H9 (cell line): ENCODE results near the gene PFKFB2. TPM values are rescaled to one million over a fixed set of nuclear protein-coding genes. Genes with fewer than 3 reads are reported as not detected.

Experiments used
- DNase-seq: peaks from one replicate; pipeline ENCODE4 v3.0.0-alpha.2; 2017
- H2AFZ ChIP-seq: one replicate; pipeline ENCODE4 v1.6.1; 2013; ENCODE audit warnings: mild to moderate bottlenecking, low read length, control low read depth, moderate library complexity
- H2AK5ac ChIP-seq: 2 replicates; pipeline ENCODE4 v1.6.1; 2013; ENCODE audit warnings: low read length, control low read depth, mixed read lengths; ENCODE audit not compliant: insufficient read length
- H2BK120ac ChIP-seq: one replicate; pipeline ENCODE4 v1.6.1; 2013; ENCODE audit warnings: low read depth, mild to moderate bottlenecking, low read length, control low read depth, inconsistent platforms; ENCODE audit not compliant: poor library complexity, severe bottlenecking
- H2BK12ac ChIP-seq: 2 replicates; pipeline ENCODE4 v1.6.1; 2013; ENCODE audit warnings: low read length, control low read depth, mixed read lengths, low read depth; ENCODE audit not compliant: insufficient read length
- H2BK15ac ChIP-seq: 2 replicates; pipeline ENCODE4 v1.6.1; 2013; ENCODE audit warnings: low read depth, low read length, control low read depth
- H2BK20ac ChIP-seq: one replicate; pipeline ENCODE4 v1.6.1; 2013; ENCODE audit warnings: low read depth, mild to moderate bottlenecking, low read length, control low read depth, inconsistent platforms; ENCODE audit not compliant: poor library complexity, severe bottlenecking
- H2BK5ac ChIP-seq: 2 replicates; pipeline ENCODE4 v1.6.1; 2013; ENCODE audit warnings: low read length, control low read depth, mixed read lengths; ENCODE audit not compliant: insufficient read length
- H3K14ac ChIP-seq: 2 replicates; pipeline ENCODE4 v1.6.1; 2013; ENCODE audit warnings: low read length, control low read depth; ENCODE audit not compliant: insufficient read depth
- H3K18ac ChIP-seq: 2 replicates; pipeline ENCODE4 v1.6.1; 2013; ENCODE audit warnings: low read depth, mild to moderate bottlenecking, mixed read lengths, low read length, control low read depth; ENCODE audit not compliant: insufficient read length
- H3K23ac ChIP-seq: 2 replicates; pipeline ENCODE4 v1.6.1; 2013; ENCODE audit warnings: low read length, control low read depth, mixed read lengths, low read depth; ENCODE audit not compliant: insufficient read length
- H3K23me2 ChIP-seq: 2 replicates; pipeline ENCODE4 v1.6.1; 2013; ENCODE audit warnings: low read depth, mild to moderate bottlenecking, mixed read lengths, low read length, control low read depth; ENCODE audit not compliant: insufficient read length, poor library complexity, severe bottlenecking
- H3K27ac ChIP-seq: 2 replicates; pipeline ENCODE4 v1.5.1; 2013; ENCODE audit warnings: low read length, control low read depth, mixed read lengths, low read depth; ENCODE audit not compliant: insufficient read length
- H3K27me3 ChIP-seq: 2 replicates; pipeline ENCODE4 v1.6.1; 2013; ENCODE audit warnings: low read length, control low read depth, inconsistent platforms; ENCODE audit not compliant: insufficient read depth
- H3K4ac ChIP-seq: 2 replicates; pipeline ENCODE4 v1.6.1; 2013; ENCODE audit warnings: low read depth, mild to moderate bottlenecking, control low read depth, inconsistent platforms, low read length, moderate library complexity
- H3K4me1 ChIP-seq: 2 replicates; pipeline ENCODE4 v1.6.1; 2013; ENCODE audit warnings: low read length, control low read depth, inconsistent platforms; ENCODE audit not compliant: insufficient read depth
- H3K4me2 ChIP-seq: 2 replicates; pipeline ENCODE4 v1.6.1; 2013; ENCODE audit warnings: low read length, control low read depth, mixed read lengths; ENCODE audit not compliant: insufficient read length, insufficient read depth
- H3K56ac ChIP-seq: 2 replicates; pipeline ENCODE4 v1.6.1; 2013; ENCODE audit warnings: low read depth, mild to moderate bottlenecking, mixed read lengths, low read length, control low read depth; ENCODE audit not compliant: insufficient read length
- H3K79me1 ChIP-seq: 2 replicates; pipeline ENCODE4 v1.6.1; 2013; ENCODE audit warnings: low read depth, mild to moderate bottlenecking, moderate library complexity, low read length, control low read depth, inconsistent platforms; ENCODE audit not compliant: insufficient read depth, poor library complexity, severe bottlenecking
- H3K79me2 ChIP-seq: 2 replicates; pipeline ENCODE4 v1.6.1; 2013; ENCODE audit warnings: low read length, control low read depth, inconsistent platforms; ENCODE audit not compliant: insufficient read depth
- H3K9ac ChIP-seq: 2 replicates; pipeline ENCODE4 v1.6.1; 2013; ENCODE audit warnings: low read length, control low read depth, mixed read lengths; ENCODE audit not compliant: insufficient read length; ENCODE audit errors: extremely low read depth
- H3K9me3 ChIP-seq: one replicate; pipeline ENCODE4 v1.6.1; 2013; ENCODE audit warnings: low read depth, low read length, inconsistent platforms; ENCODE audit not compliant: control insufficient read depth
- H3T11ph ChIP-seq: one replicate; pipeline ENCODE4 v1.6.1; 2013; ENCODE audit warnings: mild to moderate bottlenecking, low read length, control low read depth, inconsistent platforms
- H4K20me1 ChIP-seq: one replicate; pipeline ENCODE4 v1.6.1; 2013; ENCODE audit not compliant: control insufficient read depth, insufficient read length, insufficient read depth
- H4K5ac ChIP-seq: 2 replicates; pipeline ENCODE4 v1.6.1; 2013; ENCODE audit warnings: low read depth, mild to moderate bottlenecking, mixed read lengths, low read length, control low read depth; ENCODE audit not compliant: insufficient read length
- H4K8ac ChIP-seq: replicated peaks from 2 replicates; pipeline ENCODE4 v1.6.1; 2013; ENCODE audit warnings: low read length, control low read depth, mixed read lengths, low read depth; ENCODE audit not compliant: insufficient read length
- H4K91ac ChIP-seq: 2 replicates; pipeline ENCODE4 v1.6.1; 2013; ENCODE audit warnings: low read depth, mild to moderate bottlenecking, moderate library complexity, mixed read lengths, low read length, control low read depth; ENCODE audit not compliant: insufficient read length
- H3K27ac Mint-ChIP-seq, 3 experiments: 2 replicates in 2 of 3; 3 replicates in 1 of 3; pipeline ENCODE4 v1.8.0; 2020 to 2021; ENCODE audit warnings: mixed read lengths in 3 of 3, mild to moderate bottlenecking in 1 of 3, moderate library complexity in 1 of 3
- H3K27me3 Mint-ChIP-seq: 2 replicates; pipeline ENCODE4 v1.8.0; 2021; ENCODE audit warnings: low read depth, mild to moderate bottlenecking, moderate library complexity, mixed read lengths
- H3K36me3 Mint-ChIP-seq, 3 experiments: 2 replicates in 2 of 3; 3 replicates in 1 of 3; pipeline ENCODE4 v1.8.0; 2020 to 2021; ENCODE audit warnings: low read depth in 3 of 3, mixed read lengths in 3 of 3; ENCODE audit not compliant: insufficient read depth in 1 of 3
- H3K4me1 Mint-ChIP-seq, 2 experiments: 2 replicates each; pipeline ENCODE4 v1.8.0; 2020; ENCODE audit warnings: mixed read lengths in 2 of 2
- H3K4me3 Mint-ChIP-seq, 2 experiments: 2 replicates in 1 of 2; 3 replicates in 1 of 2; pipeline ENCODE4 v1.8.0; 2020 to 2021; ENCODE audit warnings: mild to moderate bottlenecking in 2 of 2, mixed read lengths in 2 of 2, moderate library complexity in 1 of 2
- H3K9me3 Mint-ChIP-seq, 2 experiments: 2 replicates in 1 of 2; 3 replicates in 1 of 2; pipeline ENCODE4 v1.8.0; 2020; ENCODE audit warnings: mild to moderate bottlenecking in 2 of 2, mixed read lengths in 2 of 2, moderate library complexity in 1 of 2
- CTCF ChIP-seq: fragments of 200-600 bp; sonication (generic); conservative IDR thresholded peaks from 3 replicates; pipeline ENCODE4 v1.8.0; 2021; ENCODE audit warnings: antibody characterized with exemption, mild to moderate bottlenecking
- WGBS: extraction: QIAGEN DNeasy Blood & Tissue Kit; methylation state at CpG from one replicate; pipeline ENCODE4 v1.1.7; 2013; ENCODE audit warnings: missing lambda C conversion rate, low lambda C conversion rate, mixed read lengths; ENCODE audit not compliant: insufficient read length; ENCODE audit errors: extremely low coverage; 5-methylcytosine and 5-hydroxymethylcytosine counted together
- total RNA-seq: library from RNA; stranded (reverse); gene quantifications from 2 replicates; pipeline ENCODE4 v1.2.1, GENCODE V29; 2021

The PFKFB2 gene
- total RNA-seq, 1 experiment from 2014 or later: 14.6 TPM

- no peak overlapping the region for H2BK20ac ChIP-seq
- no peak overlapping the region for H3K23ac ChIP-seq
- H3K79me1 ChIP-seq: no peaks in the 10 kb centered on the region
- no peak overlapping the region for H3K14ac ChIP-seq
- no peak overlapping the region for H4K8ac ChIP-seq
- H4K91ac ChIP-seq: no peak overlapping the region
- Mint-ChIP-seq H3K4me3 (no peak overlapping the region), H3K36me3 (no peaks in the 10 kb centered on the region; a peak in 1 of 7 replicates), H3K9me3 (no peaks in the 10 kb centered on the region), H3K27ac (no peak overlapping the region), H3K4me1 (peaks cover 0 to 8% of the 10 kb centered on the region in 2 experiments; a peak in 1 of 4 replicates), H3K27me3 (no peaks in the 10 kb centered on the region)
- H3K56ac ChIP-seq: no peak overlapping the region
- no peak overlapping the region for H3K4me2 ChIP-seq
- H2BK15ac ChIP-seq: no peak overlapping the region
- no peaks in the 10 kb centered on the region for H3K23me2 ChIP-seq
- WGBS: no CpG with 5 or more reads among the region's 11 CpGs
- no peaks in the 10 kb centered on the region for H4K20me1 ChIP-seq
- H4K5ac ChIP-seq: no peak overlapping the region
- no peaks in the 10 kb centered on the region for H3K27me3 ChIP-seq
- H3K4ac ChIP-seq: no peak overlapping the region
- no peak overlapping the region for H3K9ac ChIP-seq
- TF ChIP-seq CTCF: no peak
- H3T11ph ChIP-seq: no peak overlapping the region
- H3K9me3 ChIP-seq: no peaks in the 10 kb centered on the region
- no peak overlapping the region for H2AFZ ChIP-seq
- H2AK5ac ChIP-seq: no peak overlapping the region
- no peaks in the 10 kb centered on the region for H3K4me1 ChIP-seq
- no peak overlapping the region for H2BK120ac ChIP-seq
- no peak overlapping the region for H2BK5ac ChIP-seq
- H2BK12ac ChIP-seq: no peak overlapping the region
- DNase-seq: no peak
- no peaks in the 10 kb centered on the region for H3K79me2 ChIP-seq
- no peak overlapping the region for H3K27ac ChIP-seq
- no peak overlapping the region for H3K18ac ChIP-seq
Observed at GRCh38 chr1:207078578-207079132, 25.6 kb downstream of the PFKFB2 start.
